HG02642 (cell line): ENCODE data around the gene RIPOR2.

Experiments
- ATAC-seq: cut with Tn5 transposase; IDR thresholded peaks from one replicate; pipeline ENCODE4 v1.9.1; 2021; ENCODE audit warnings: mild to moderate bottlenecking; ENCODE audit not compliant: unreplicated experiment, poor library complexity

The RIPOR2 gene, protein sequence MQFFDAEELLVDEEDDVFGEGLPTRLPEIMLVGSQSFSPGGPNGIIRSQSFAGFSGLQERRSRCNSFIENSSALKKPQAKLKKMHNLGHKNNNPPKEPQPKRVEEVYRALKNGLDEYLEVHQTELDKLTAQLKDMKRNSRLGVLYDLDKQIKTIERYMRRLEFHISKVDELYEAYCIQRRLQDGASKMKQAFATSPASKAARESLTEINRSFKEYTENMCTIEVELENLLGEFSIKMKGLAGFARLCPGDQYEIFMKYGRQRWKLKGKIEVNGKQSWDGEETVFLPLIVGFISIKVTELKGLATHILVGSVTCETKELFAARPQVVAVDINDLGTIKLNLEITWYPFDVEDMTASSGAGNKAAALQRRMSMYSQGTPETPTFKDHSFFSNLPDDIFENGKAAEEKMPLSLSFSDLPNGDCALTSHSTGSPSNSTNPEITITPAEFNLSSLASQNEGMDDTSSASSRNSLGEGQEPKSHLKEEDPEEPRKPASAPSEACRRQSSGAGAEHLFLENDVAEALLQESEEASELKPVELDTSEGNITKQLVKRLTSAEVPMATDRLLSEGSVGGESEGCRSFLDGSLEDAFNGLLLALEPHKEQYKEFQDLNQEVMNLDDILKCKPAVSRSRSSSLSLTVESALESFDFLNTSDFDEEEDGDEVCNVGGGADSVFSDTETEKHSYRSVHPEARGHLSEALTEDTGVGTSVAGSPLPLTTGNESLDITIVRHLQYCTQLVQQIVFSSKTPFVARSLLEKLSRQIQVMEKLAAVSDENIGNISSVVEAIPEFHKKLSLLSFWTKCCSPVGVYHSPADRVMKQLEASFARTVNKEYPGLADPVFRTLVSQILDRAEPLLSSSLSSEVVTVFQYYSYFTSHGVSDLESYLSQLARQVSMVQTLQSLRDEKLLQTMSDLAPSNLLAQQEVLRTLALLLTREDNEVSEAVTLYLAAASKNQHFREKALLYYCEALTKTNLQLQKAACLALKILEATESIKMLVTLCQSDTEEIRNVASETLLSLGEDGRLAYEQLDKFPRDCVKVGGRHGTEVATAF

DNA sequence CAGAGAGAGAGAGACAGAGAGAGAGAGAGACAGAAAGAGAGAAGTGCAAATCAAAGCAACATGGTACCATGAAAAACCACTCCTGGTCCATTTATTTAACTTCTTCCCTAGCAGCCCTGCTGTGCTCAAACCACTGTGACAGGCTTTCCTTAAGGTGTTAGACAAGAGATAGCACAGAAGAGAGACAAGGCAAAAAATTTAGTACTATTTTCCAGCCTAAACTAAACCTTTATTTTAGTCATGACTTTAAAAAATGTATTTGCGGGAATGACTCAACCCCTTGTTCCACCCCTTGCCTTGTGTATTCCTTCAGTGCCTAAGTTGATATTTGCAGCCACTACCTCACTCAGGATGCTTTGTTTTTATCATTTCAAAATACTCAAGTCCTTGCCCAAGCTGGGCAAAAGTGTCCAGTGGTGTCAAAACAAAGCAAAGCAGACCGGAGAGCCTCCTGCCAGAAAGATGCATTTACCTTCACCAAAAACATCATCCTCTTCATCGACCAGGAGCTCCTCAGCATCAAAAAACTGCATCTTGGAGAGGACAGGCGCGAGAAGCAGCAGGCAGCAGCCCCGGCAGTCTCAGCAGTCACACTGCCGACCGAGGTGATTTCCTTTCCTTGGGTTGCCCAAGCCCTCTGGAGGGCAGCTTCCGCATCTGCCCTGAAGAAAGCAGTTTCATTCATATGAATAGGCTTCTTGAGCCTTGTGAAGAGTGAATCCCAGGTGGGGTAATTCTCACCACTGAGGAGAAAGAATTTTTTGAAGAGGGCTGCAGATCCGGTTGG lies at the start of gene RIPOR2:
TSS of gene RIPOR2 (minus strand) at position 595 of the 787 bp plus-strand sequence. CDS start at position 533, 62 bp downstream.
- peak; percentile 38 for ATAC-seq

DNA sequence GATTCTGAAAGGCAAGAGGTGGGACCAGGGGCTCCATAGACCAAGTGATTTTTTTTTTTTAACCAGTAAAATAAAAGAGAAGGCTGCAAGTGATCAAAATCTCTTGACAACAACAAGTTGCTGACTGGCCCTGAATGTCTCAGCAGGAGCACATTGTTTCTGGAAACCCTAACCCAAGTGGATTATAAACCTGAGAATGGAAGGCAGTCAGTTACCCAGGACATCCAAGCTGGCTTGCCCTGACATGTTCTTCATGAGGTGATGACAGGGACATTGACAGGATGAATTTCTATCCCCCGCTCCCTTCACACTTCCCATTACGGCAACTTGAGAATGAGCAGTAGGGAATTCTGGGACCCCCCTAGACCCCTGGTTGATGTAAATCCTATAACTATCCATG lies 49.6 kb upstream of the RIPOR2 start:
- ATAC-seq = no peak

DNA sequence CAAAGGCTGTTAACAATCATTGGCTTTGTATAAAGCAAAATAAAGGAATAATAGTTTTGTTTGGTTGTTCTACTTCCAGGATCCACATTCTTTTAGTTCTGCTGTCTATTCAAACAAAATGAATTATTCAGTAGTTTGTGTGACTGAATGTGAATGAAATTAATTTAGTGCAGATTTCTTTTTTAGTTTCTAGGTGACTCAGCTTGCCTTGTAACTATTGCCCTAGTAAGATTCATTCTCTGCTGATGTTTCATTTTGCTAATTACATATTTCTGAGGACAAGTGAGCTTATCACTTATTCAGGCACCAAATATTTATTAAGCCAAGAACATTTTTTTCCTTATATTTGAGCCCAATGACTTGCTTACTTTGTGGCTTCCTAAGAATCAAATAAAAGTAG lies 46.5 kb upstream of the RIPOR2 start:
- ATAC-seq = no peak

DNA sequence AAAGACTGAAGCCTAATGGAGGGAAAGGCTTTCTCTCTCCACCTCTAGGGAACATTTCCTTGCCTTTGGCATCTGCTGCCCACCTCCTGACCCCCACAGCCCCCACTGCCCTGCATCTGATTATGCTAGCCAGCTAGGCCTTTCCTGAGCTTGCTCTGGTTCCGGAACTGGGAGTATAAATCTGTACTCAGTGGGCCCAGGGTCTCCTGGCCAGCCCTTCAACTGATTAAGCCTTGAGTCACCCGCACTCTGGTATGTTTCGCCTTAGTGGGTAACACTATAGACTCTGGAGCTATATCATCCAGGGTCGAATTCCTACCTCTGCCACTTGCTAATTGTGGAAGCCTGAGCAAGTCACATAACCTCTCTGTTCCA lies 45.6 kb upstream of the RIPOR2 start:
- no peak for ATAC-seq

DNA sequence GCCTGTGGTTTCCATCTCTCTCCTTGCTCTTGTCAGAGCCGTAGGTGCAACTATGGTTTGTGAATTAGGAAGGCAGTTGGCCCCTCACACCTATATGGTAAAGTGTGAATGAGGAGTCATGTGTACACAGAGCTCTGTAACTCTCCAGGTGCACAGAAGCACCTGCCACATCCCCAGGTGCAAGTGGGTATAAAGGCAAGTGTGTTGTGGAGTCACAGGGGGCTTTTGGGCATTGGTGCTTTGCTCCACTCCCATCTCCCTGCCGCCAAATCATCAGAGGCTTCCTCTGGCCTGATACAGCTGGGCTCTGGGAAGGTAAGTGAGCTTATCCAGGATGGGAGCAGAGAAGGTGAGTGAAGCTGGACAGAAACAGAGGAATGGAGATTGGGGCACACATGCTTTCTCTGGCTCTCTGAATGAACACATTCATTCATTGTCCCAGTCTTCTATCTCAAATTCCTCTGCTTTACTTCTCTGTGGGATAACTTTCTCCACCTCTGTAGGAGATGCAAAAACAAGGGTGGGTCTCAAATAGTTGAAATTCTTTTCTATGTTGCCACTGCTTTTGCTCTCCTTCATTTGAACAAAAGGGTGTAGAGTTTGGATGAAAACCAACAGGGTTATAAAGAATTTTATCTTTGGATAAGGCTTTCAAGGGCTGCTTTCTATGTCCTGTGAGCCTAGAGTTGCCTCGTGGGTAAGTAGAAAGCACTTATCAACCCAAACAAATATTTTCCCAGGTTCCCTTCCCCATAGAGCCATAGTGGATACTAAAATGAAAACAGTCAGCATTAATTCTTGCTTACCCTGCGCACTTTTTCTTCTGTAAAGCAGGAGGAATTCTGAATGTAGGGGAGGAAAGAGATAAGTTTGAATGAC lies 45.0 kb upstream of the RIPOR2 start:
- ATAC-seq = no peak

DNA sequence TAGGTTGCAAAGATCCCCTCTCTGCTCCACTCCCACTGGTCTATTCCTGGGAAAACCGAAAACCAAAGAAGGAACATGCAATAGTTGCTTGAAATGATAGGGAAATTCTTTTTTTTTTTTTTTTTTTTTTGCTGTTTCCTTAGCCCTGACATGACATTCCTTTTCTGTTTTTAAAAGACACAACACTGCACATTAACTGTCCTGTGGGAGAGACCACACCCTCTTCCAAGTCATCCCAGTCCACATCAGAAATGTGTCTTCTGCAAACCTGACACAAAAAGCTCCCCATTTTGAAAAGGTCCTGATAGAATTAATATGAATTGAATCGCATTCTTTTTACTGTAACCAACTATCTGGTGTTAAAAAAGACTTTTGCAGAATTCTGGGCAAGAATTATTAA lies 43.4 kb upstream of the RIPOR2 start:
- ATAC-seq = no peak

DNA sequence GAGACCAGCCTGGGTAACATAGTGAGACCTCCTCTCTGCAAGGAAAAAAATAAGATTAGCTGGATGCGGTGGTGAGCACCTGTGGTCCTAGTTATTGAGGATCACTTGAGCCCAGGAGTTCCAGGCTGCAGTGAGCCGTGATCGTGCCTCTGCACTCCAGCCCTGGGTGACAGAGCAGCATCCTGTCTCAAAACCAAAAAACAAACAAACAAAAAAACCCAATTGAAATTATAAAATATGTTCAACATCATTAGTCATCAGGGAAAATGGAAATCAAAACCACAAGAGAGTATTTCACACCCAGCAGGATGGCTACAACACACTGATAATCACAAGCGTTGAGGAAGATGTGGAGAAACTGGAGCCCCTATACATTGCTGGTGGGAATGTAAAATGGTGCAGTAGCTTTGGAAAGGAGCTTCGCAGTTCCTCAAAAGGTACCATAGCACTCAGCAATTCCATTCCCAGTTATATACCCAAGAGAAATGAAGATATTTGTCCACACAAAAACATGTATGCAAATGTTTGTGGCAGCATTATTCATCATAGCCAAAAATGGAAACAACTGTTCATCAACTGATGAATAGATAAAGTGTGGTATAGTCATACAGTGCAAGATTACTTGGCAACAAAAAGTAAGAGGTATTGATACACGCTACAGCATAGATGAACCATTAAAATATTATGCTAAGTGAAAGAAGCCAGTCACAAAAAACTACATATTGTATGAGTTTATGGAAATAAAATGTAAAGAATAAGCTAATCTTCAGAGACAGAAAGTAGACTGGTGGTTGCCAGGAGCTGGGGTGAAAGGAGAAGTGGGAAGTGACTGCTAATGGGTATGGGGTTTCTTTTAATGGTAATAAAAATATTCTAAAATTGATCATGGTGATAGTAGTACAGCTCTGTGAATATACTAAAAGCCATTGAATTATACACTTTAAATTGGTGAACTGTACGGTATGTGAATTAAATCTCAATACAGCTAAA lies 38.7 kb upstream of the RIPOR2 start:
- ATAC-seq = peak; percentile 79

DNA sequence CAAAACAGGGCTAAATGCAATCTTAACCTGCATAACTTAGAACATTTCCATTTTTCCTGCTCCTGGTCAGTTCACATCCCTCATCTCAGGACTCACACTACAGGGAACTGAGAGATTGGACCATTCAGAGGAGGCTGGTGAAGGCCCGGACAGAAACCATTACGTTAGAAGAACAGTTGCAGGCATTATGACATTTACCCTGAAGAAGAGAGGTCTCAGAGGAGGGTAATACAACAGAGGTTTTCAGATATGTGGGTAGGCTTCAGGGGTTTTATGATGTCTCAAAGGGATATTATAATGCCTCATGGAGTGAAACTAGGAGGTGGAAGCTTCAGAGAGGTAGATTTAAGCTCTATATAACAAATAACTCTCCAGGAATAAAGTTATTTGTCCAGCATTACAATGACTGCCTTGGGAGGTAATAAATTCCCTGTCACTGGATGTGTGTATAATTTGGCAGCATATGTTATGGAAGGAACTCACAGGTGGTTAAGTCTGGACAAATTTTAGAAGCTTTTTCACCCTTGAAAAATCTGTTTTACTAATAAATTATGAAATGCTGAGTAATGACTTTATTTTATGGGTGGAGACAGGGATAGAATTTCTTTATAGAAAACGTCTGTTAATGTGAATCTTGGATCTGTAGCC lies 36.7 kb upstream of the RIPOR2 start:
- ATAC-seq = no peak

DNA sequence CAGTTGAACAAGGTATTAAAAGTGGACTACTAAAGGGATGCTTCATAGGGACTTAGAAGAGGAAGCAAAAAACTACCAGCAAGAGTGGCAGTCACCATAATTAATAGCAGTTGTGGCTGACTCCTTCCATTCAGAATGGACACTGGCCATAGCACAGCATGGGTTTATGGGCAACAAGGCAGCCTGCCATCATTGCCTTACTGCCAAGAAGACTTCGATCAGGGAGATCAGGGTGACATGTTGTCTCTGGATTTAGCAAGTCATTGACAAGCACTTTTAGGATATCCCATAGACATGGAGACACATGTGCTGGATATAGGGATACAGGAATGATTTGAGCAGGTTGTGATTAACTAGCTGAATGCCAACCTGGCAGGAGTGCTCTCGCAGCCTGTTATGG lies 35.3 kb upstream of the RIPOR2 start:
- ATAC-seq = no peak

DNA sequence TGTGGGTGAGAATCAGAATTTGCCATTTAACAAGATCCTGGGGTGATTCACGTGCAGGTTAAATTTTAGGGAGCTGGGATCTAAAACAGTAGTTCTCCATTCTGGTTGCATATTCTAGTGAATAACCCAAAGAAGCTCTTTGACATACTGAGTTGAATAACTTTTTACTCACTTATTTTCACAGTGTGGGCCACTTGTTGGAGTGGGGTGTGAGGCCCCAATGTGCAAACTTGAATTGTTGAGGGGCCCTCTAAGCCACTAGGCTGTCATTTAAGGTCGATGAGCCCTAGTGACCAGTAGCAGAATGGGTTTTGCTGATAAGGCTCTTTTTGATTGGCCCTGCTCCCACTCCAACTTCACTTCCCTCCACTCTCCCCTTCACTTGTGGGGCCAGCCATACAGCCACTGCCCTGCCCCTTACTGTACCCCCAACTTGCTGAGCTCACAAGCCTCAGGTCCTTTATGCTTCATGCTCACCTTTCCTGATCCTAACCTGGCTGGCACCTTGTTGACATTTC lies 33.6 kb upstream of the RIPOR2 start:
- no peak for ATAC-seq

DNA sequence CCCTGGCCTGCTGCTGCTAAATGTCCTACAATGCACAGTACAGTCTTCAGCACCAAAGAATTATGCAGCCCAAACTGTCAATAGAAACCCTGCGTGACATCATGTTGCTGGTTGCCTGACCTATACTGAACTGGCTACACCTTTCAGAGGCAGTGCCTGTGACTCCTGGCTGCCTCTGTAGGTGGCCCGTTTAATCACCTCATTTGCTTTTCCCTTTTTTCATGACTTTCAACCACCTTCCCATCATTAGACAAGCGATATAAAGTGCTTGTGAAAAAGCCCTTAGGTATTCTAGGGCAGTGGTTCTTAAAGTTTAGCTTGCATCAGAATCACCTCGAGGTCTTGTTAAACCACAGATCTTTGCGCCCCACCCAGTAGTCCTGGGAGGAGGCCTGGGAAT lies 33.0 kb upstream of the RIPOR2 start:
- ATAC-seq = no peak

DNA sequence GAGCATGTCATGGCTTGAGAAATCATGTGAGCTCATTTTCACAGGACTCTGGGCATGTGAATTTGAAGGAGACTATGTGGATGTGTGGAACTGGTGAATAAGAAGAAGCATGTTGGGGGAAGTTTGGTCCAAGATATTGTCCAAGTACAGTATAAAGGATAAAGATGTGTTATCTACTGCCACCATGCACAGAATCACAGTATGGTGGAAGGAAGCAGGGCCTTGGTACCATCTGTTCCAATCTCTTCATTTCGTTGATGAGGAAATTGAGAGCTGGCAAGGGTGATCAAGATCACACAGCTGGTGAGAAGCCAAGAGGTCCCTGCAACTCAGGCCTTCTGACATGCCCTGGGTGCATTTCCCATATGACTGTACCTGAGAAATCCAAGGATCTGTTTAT lies 31.5 kb upstream of the RIPOR2 start:
- ATAC-seq = no peak

DNA sequence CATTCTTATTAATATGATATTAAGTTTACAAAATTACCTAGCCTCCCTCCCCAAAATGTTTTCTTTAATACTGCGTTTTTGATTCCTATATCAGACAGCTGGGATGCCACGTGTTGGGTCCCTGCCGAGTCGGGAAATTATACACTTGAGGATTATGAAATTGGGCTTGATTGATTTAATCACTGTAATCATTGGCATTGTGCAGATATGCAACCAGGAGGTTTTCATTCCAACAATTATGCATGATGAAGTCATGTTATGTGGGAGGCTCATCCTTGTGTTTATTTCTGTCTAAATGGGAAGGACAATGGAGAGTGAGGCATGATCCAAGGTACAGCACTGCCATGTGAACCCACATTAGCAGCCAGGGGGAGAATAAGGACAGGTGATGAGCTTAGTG lies 30.6 kb upstream of the RIPOR2 start:
- no peak for ATAC-seq

DNA sequence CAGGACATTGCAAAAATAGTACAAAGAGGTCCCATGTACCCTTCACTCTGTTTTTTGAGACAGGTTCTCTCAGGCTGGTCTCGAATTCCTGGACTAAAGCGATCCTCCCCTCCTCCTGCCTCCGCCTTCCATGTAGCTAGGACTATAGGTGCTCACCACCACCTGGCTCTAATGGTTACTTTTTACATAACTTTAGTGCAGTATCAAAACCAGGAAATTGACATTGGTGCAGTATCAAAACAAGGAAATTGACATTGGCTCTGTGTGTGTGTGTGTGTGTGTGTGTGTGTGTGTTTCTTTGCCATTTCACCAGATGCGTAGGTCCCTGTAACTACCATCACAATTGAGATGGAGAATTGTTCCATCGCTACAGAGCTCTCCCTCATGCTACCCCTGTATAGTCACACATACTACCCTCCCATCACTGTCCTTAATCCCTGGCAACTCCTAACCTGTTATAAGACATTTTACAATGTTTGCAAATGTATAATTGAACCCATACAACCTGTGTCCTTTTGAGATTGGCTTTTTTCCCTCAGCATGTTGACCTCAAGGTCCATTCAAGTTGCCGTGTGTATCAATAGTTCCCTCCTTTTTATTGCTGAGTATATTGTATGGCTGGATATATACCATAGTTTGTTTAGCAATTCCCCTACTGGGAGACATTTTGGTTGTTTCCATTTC lies 28.3 kb upstream of the RIPOR2 start:
- no peak for ATAC-seq

DNA sequence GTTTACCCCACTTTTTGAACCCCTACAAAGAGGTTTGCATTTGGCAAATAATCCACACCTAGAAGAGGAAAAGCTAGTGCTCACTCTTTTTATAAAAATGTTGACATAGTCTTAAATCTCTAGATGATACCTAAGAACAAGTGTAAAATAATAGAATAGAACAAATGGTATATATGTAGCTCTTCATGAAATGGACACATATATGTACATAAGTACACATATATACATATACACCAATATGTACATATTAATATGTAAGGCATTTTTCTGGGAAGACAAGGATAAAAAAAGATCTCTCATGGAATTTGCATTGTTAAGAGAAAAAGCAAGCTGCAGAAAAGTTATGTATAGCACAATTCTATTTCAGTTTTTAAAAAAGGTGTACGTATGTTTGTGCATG lies 27.6 kb upstream of the RIPOR2 start:
- ATAC-seq = no peak

DNA sequence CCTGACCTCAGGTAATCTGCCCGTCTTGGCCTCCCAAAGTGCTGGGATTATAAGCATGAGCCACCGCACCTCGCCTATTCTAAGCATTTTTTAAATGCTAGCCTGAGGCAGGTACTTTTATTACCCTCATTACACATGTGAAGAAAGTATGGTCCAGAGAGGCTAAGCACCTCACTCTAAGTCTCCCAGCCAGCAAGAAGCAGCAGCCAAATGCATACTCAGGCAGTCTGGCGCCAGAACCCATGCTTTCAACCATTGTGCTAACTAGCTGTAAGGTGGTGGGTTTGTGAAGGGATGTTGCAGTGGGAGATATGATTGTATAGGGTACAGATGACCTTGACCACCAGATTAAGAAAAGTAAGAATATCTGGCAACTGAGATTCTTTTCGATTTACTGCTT lies 26.1 kb upstream of the RIPOR2 start:
- no peak for ATAC-seq

DNA sequence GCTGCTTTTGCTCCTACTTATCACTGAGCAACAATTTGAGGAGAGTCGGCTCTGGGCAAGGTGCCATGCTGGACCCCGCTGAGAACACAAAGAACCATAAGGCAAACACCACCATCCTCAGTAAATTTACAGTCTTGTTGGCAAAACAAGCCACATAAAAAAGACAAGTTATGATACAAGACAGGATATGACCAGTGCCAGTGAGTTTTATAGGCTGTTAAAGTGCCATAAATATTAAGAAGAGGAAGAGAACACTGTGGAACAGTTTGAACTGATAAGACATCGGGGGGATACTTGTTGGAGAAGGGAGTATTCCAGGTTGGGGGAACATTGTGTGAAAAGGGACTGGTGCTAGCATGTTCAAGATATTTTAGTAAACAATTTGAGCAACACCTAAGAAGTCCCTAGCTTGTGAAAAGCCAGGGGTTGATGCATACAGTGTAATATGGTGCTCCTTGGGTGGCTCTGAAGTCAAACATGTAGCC lies 25.3 kb upstream of the RIPOR2 start:
- no peak for ATAC-seq
